ENCODE results near the gene EYA2.
"Not testable (repeated sequence)": the region's sequence is repeated elsewhere in the genome, so short reads cannot be mapped to it uniquely, and the experiment has no call there.

The EYA2 gene

DNA sequence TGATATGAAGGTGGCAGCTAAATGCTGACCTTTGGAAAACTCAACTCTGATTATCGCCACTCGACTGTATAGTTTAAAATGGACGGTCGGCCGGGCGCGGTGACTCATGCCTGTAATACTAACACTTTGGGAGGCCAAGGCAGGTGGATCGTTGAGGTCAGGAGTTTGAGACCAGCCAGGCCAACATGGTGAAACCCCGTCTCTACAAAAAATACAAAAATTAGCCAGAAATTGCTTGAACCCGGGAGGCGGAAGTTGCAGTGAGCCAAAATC, 310.1 kb downstream of the EYA2 start:
- DNase-seq (ENCODE audit: low read depth) = not testable (repeated sequence)

DNA sequence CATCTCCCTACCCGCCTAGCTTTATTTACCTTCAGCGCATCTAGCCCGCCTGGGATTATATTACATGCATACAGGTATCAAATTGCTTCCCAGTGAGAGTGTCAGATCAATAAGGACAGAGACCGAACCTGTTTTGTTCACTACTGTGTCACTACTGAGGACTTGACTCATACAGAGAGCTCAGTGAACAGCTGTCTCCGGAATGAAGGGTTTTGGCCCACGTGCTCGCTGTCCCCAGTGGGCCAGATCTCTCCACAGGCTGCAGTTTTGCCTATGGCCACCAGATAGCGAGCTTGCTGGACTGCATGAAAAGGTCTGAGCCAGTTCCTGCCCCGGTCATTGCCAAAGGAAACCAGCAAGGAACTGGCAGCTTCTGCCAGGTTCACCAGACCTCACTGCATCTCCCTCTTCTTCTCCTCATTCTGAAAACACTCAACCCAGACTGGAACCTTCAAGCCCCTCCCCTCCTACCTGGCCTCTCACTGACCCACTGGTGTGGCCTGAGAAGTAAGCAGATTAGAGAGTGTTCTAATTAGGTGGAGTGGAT, 311.0 kb downstream of the EYA2 start:
- DNase-seq (ENCODE audit: low read depth) = no peak

DNA sequence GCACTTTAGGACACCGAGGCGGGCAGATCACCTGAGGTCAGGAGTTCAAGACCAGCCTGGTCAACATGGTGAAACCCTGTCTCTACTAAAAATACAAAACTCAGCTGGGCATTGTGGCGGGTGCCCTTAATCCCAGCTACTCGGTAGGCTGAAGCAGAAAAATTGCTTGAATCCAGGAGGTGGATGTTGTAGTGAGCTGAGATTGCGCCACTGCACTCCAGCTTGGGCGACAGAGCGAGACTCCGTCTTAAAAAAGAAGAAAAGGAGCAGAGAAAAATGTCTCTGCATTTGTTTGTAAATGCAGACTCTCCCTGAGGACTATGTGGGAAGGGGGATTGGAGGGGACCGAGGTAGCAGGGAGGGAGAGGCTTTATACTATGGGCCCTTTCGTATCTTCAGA, 311.9 kb downstream of the EYA2 start:
- DNase-seq (ENCODE audit: low read depth) = not testable (repeated sequence)

DNA sequence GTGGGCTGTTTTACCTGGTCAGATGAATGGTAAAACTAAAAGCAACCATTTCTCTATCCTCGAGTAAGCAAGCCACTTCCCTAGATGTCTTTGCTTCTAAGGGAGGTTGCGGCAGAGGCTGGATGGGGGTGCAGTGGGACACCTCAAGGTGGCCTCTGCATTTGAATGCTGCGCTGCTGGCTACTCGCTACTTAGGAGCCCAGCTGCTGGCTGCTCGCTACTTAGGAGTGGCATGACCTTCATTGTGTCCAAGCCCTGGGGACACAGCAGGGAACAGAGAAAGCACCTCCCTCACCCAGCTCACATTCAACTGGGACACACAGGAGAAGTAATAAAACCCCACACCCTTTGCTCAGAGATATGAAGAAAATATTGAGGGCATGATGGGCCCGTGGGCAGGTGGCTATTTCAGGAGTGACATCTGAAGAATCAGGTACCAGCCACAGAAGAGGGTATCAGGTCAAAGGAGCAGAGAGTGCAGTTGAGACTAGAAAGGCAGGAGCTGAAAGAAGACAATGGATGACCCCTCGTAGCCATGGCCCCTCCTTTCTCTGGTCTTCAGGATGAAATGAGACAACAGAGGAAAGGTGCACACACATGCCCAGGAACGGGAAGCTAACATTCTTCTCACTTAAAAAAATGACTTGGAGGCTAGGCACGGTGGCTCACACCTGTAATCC, 312.5 kb downstream of the EYA2 start:
- no peak for DNase-seq (ENCODE audit: low read depth)

DNA sequence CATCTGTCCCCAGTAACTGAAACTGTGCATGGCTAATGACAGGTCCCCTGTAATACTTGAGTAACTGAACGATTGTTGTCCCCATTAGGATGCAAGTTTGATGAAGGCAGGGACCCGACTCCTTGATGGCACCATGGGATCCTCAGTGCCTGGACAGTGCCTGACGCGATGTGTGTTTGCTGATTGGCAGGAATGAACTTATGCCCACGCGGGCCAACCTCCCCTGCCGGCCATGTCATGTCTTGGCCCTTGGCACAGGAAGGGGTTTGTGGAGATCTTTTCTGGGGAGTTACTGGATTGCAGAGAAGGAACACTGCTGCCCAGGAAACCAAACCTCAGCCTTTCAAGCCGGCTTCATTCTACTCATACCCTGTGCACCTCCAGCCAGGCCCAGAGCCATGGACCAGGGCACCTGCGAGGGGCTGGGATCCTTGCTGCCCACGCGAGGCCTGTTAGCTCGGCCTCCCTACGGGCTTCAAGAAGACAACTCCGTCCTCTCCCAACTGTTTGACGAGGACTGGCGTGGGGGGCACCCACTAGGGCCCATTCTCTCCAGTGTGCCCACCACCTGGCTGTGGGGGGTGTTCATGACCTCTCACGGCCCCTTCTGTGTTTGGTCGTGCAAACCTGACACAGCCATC, 314.0 kb downstream of the EYA2 start:
- no peak for DNase-seq (ENCODE audit: low read depth)

DNA sequence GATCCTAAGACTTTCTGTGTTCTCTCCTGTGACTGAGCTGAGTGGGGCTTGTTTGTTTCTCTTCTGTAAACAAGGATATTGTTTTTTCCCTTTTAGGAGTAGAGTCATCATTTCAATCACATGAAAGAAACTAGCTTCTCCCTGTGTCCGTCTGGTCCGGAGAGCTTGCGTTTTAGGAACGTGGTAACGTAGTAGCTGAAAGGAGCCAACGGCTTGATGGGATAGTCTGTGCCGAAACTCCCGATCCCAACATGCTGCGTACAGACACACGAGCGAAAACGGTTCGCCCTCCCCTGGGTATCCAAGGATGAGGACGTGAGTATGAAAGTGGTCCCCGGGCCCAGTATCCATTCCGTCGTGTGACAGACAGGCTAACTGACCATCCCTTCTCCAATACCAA, 315.3 kb downstream of the EYA2 start:
- DNase-seq (ENCODE audit: low read depth) = no peak

DNA sequence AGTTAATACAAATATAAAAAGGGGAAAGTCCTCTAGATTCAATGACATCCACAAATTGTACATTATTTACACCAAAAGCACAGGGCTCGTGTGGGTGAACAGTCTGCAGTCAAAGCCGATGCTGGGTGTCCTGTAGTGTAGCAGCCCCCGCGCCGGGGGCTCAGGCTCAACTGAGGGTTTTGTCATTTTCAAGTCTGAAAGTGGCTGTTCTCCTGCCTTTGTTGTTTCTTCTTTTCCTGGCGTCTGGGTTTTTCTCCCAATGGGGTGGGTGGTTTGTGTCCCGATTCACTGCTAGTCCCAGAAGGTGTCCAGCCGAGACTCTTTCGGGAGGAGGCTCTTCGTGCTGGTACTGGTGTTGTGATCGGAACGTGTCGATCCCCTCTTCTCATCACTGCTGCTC, 315.8 kb downstream of the EYA2 start:
- DNase-seq (ENCODE audit: low read depth) = no peak

DNA sequence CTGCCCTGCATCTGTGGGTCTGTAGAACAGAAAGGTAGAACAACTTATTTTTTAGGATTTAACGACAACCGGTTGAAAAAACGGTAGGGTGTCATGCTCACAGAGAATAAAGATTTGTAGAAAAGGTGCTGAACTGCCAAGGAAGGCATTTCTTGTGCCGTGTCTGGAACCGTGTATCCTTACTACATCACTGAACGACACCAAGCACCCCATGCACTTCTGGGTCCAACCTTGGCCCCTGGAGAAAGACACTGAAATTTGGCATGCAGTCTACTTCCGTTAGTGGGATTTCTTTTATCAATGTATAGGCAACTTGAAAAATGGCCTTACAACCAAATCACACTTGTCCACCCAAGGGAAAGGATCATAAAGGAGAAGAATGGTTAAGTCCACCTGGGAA, 316.4 kb downstream of the EYA2 start:
- no peak for DNase-seq (ENCODE audit: low read depth)

DNA sequence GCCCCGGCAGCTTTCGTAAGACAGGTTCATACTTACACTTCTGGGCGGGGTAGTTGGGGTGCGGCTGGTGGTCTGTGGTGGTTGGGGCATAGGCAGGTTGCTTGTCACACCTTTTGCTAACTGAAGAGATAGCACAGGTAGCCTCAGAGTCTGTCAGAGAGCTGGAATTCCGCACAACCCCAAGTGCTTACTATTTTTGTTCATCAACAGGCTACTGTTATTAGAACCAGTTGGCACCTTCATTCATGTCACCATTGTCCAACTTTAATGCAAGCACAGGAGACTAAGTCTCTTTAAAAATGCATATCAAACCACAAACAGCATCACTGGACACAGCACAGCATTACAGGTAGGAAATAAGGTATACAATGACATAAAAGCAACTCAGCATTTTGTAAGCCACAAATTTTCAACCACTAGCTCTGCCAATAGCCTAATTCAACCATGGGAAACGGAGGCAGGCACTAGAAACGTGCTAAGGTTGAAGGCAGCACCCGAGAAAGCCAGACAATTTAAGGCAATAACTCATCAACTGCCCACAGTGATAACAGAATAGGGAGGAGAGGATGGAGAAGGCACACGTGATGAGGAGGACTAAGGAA, 318.1 kb downstream of the EYA2 start:
- no peak for DNase-seq (ENCODE audit: low read depth)

DNA sequence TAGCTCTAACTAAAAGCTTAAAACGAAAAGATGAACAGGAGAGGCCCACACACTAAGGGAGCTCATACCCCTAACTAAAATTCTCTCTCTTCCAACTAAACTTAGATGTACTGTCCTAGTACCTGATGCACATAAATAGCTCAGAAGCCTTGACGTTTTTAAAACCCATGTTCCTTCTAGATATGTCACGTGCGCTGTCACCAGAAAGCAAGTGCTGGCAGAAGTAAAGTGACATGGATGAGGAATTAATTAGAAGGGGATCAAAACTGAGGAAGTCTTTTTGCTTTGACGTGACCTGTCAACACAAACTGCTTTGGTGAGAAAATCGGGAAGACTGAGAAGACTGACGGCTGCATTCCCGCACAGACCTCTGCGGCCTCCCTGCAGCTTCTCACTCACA, 319.3 kb downstream of the EYA2 start:
- DNase-seq (ENCODE audit: low read depth) = no peak

DNA sequence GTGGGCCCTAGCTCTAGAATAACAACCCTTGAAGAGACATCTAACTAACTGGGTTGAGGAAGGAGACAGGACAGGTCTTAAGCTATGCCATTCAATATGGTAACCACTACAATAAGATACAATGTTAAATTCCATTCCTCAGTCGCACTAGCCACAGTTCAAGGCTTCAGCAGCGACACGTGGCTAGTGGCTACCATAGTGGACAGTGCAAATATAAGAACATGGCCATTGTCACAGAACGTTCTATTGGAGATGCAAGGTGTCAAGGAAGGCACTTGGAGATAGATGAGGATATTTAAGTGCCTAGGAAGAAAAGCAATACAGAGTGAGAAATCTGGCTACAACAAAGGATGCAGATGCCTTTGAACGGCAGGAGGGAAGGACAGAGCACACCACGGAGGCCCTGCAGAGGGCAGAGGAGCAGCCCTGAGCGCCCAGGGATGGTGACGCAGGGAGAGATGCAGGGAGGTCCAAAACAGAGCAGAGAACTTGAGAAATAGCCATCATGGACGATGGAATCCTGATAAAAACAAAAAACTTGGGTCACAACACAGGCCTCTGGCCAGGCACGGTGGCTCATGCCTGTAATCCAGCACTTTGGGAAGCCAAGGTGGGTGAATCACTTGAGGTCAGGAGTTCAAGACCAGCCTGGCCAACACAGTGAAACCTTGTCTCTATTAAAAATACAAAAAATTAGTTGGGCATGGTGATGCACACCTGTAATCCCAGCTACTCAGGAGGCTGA, 321.2 kb downstream of the EYA2 start:
- DNase-seq (ENCODE audit: low read depth) = no peak

DNA sequence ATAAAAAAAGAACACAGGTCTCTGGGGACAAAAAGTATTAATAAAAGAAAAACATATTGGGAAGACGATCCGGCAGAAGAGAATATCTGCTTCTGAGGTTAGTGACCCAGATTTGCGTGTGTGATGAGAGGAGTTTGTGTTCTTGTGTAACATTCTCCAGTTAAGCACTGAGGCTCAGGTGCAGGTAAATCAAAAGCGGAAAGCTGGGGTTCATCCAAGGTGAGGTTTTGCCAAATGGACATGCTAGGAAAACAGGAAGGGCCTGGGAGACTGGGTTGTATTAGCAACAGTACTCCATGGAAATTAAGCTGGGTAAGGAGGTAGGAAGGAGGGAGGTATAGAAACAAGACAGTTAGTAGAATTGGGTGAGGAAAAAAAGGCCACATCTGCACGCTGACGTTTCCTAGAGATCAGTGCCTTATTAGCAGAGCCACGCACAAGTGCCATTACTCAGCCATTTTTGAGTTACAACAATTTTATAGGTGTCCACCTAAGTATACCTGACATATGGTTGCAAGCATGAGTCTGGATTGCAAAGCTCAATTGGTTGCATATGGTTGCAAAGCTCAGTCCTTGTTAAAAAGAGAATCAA, 322.3 kb downstream of the EYA2 start:
- no peak for DNase-seq (ENCODE audit: low read depth)

DNA sequence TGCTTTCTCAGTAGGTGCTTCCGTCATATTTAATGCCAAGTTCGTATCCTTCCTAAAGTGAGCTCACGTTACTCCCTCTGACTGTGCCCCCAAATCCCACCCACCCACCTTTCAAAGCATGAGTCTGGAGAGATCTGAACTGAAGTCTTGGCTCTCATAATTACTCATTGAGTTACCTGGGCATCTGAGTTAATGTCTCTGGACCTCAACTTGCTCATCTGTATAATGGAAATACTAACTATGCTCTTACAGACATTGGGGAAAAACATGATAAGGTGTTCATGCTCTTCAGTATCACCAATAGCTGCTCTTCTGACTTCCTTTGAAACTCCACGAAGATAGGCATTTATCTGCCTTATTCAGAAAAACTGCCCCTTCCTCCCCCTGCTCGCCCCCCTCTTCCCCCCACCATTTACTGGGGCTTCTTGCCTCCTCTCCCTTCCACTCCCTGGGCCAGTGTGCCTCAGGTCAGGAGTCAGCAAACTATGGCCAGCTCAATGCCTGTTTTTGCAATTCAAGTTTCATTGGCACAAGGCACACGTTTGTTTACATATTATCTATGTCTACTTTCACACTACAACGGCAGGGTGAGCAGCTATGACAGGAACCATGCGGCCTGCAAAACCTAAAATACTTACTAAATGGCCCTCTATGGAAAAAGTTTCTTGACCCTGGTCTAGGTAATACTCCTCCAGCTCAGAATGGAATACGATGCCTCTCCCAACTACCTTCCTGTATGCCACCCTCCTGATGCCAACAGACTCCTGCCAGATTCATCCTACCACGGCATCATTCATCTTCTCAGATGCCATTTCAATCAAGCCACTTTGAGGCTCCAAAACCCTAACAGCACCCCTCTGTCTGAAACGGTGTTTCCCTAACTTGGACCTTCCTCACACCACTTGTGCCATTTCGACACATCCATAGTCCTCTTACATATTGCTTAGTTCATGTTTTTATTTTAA, 323.1 kb downstream of the EYA2 start:
- no peak for DNase-seq (ENCODE audit: low read depth)

DNA sequence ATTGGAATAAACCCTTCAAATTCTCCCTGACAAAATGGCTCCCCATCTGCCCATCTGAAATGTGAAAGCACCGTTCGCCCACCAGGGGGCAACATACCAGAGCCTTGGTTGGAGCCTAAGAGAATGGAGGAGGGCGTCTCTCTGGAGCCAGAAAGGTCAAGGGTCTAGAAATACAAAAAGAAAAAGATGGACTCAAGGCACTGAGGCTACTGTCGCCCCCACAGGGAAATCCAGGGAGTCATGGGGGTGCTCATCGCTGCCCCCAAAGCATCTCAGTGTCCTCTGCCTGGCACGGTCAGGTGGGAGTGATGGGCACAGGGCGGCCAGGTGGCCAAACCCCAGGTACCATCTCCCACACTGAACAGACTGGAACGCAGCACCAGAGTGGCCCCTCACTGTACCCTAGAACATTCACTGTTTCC, 325.5 kb downstream of the EYA2 start:
- peak; percentile 24 for DNase-seq (ENCODE audit: low read depth)

DNA sequence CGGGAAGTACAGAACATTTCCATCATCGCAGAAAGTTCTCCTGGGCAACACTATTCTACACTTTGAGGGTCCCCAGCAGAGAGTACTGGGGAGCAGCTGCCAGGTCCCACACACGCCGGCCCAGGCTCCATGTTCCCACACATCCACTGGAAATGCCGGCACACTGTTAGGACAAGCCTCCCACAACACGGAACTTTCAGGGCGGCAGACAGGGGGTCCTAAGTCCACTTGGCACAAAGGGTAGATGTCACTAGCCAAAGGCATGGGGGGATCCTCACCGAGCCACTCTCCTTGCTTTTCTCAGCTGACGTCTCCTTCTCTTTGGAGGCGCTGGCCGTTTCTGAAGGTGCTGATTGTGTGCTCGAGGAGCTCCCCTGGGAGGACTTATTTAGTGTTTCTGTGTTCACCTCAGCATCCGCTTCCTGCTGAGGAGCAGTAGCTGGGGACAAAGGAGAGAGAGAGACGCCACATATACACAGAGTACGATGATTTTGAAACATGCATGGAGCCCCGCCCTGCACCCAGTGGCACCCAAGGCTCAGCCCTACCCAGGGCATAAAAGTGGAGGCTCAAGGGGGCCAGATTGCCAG, 326.5 kb downstream of the EYA2 start:
- DNase-seq (ENCODE audit: low read depth) = no peak

DNA sequence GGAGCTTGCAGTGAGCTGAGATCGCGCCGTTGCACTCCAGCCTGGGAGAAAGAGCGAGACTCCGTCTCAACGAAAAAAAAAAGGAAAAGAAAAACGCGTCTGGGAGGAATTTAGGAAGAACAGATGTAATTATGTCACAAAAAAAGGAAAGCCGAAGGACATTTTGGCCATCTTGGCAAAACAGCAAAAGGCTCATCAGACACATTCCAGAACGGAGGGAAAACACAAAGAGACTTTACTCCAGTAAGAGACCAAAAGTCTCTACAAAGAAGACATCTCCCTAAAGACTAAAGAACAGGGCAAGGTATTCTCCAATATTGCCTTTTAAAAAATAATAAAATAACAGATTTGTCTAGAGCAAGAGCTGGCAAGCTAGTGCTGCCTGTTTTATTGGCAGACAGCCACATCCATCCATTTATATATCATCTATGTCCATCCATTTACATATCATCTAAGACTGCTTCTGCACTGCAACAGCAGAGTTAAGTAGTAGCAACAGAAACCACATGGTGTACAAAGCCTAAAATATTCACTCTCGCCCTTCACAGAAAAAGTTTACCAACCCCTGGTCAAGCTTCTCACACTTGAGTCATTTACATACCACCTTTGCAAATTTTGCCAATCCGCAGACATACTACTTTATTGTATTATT, 328.0 kb downstream of the EYA2 start:
- DNase-seq (ENCODE audit: low read depth) = no peak

DNA sequence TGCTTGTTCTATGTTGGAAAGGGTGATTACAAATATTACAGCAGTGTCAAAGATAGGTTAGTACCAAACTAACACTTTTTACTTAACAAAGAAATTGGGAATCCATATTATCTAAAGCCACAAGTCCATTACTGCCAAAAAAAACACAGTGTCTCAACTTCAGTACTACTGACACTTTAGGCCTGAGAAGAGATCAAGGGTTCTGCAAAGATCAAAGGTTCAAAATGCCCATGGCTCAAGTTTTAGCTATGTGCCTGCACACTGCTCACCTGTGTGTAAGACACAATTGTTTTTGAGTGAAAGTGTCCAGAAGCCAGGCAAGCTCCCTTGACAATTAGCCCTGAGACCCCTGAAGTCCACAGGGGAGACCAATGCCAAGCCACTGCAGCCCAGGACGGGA, 329.3 kb downstream of the EYA2 start:
- DNase-seq (ENCODE audit: low read depth) = no peak

DNA sequence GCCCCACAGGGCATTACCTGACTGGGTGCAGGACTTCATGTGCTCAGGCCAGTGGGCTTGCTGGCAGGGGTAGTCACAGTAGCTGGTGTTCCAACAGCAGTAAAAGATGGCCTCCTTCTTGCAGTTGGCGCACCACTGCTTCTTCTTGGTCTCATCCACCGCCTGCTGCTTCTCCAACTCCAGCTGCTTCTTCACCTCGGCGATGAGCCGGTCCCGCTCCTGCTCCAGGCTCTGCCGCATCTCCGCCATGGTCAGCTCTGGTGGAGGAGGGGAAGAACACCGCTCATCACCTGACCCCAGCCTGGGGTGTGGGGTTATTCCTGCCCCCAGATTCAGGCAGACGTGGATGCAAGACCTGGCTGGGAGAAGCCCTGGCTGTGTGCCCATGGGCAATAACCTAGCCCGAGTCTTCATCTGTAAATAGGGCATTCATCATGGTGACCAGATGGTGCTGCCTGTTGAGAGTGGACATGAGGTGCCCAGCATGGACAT, 329.7 kb downstream of the EYA2 start:
- DNase-seq (ENCODE audit: low read depth) = no peak

DNA sequence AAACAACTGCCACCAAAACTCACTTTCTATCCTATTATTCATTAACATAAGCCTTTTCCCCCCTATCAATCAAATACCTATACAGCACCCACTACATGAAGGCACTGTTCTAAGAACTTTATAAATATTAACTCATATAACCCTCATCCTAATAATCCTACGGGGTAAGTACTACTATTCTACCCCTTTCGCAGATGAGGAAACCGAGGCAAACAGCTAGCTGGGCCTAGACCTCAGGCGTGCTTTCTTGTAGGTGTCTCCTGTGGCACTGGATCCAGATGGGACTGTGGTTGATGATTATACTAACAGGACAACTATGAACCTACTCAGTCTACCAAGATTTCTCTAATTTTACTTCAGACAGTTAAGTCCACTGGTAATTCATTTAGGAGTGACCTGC, 330.2 kb downstream of the EYA2 start:
- DNase-seq (ENCODE audit: low read depth) = no peak

DNA sequence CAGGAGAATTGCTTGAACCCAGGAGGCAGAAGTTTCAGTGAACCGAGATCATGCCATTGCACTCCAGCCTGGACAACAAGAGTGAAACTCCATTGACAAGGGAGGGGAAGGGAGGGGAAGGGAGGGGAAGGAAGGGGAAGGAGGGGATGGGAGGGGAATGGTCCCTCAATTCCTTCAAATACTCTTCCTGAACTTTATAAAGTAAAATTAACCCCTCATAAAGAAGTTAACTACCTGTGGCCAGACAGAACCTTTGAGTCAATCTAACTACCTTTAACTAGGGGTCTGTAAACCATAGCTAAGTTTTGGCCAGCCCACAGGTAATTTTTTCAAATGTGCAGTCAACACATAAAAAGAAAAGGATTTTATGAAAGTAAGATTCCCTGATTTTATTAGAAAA, 330.8 kb downstream of the EYA2 start:
- no peak for DNase-seq (ENCODE audit: low read depth)
